ENCODE data around the gene CPSF4. TPM values are rescaled to one million over a fixed set of nuclear protein-coding genes. Genes with fewer than 3 reads are reported as not detected.

CPSF4 gene
- total RNA-seq, 1 donor, result 23.3 TPM

DNA sequence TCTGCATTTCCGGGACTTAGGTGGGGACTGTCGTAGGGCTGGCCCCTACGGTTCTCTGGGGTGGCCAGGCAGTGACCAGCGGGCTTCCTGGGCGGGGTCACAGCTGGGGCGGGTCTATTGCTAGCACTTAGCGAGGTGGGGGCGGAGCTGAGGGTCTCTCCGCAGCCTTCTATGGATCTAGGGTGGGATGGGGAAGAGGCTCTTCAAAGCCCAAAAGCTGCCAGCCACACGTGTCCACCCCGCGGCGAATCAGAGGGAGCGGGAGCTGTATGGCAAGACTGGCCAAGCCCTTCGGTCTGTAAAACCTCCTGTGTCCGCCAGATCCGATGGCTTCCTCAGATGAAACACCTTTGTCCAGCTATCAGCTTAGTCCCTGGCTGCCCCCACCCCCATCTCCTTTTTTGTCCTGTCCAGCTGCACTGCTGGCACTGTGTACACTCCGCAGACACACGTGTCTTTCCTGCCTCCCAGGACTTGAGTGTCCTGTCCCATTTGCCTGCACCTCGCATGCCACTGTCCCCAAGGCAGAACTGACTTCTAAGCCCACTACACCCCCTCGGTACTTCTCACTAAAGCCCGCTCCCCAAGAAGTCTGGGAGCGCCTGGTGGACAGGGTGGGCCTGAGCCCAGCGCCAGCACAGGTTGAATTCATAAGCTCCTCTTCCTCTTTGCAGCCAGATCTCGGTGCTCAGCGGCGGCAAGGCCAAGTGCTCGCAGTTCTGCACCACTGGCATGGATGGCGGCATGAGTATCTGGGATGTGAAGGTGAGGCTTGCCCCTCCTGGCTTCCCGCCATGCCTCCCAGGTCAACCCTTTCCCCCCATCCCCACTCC is 45.2 kb upstream of the CPSF4 start:
- TF ChIP-seq, protein P1, sequence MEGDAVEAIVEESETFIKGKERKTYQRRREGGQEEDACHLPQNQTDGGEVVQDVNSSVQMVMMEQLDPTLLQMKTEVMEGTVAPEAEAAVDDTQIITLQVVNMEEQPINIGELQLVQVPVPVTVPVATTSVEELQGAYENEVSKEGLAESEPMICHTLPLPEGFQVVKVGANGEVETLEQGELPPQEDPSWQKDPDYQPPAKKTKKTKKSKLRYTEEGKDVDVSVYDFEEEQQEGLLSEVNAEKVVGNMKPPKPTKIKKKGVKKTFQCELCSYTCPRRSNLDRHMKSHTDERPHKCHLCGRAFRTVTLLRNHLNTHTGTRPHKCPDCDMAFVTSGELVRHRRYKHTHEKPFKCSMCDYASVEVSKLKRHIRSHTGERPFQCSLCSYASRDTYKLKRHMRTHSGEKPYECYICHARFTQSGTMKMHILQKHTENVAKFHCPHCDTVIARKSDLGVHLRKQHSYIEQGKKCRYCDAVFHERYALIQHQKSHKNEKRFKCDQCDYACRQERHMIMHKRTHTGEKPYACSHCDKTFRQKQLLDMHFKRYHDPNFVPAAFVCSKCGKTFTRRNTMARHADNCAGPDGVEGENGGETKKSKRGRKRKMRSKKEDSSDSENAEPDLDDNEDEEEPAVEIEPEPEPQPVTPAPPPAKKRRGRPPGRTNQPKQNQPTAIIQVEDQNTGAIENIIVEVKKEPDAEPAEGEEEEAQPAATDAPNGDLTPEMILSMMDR (IDR thresholded peaks at IDR 0.05; ENCODE audit: insufficient read depth, low read length), result no peak

DNA sequence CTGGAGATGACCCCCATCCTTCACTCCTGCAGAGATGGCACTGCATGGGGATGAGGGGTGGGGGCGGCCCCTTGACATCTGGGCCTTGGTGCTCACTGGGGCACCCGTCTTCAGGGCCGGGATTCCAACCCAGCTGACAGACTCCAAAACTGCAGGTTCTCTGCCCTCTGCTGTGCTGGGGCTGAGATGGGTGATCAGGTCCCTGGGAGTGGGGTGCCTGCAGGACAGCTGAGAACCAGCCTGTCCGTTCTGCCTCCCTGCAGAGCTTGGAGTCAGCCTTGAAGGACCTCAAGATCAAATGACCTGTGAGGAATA is 44.6 kb upstream of the CPSF4 start:
- H3K4me3 ChIP-seq (ENCODE audit: low read depth, low read length), result no peak overlapping the region
- TF ChIP-seq, protein P1 (IDR thresholded peaks at IDR 0.05; ENCODE audit: insufficient read depth, low read length), result no peak
- DNase-seq (ENCODE audit: low read depth), result no peak

More for the DNA sequence above, 45.2 kb upstream of the CPSF4 start:
- DNase-seq (ENCODE audit: low read depth), result no peak
- no peak overlapping the region for H3K4me3 ChIP-seq (ENCODE audit: low read depth, low read length)

DNA sequence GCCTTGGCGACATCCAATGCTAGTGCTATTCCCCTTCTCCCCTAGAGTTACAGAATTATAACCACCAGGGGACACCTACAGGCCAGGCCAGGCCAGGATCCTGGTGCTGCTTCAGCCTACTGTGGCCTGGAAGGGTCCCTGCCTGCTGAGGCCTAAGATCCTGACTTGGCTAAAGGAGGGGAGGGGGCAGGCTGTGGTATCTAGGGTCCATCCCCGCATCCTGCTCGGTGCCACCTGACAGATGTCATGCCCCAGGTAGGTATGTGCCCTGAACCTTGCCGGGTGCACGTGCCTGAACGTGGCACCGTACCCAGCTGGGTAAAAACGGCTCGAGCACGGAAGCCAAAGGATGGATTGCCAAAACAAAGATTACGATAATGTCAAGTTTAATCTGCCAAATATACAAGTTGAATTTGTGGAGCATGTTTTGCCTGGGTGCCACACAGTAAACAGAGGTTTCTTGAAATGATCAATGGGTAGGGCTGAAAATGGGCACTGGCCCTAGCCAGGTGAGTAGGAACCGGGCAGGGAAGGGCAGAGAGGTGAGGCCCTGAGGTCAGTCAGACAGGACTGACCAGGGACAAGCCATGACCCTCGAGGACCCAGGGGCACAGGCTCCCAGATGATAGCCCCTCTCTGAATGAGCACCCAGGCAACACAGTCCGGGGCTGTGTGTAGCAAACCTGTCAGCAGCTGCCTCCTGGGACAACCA is 43.0 kb upstream of the CPSF4 start:
- no peak for DNase-seq (ENCODE audit: low read depth)
- TF ChIP-seq, protein P1 (IDR thresholded peaks at IDR 0.05; ENCODE audit: insufficient read depth, low read length), result no peak
- no peak overlapping the region for H3K4me3 ChIP-seq (ENCODE audit: low read depth, low read length)

DNA sequence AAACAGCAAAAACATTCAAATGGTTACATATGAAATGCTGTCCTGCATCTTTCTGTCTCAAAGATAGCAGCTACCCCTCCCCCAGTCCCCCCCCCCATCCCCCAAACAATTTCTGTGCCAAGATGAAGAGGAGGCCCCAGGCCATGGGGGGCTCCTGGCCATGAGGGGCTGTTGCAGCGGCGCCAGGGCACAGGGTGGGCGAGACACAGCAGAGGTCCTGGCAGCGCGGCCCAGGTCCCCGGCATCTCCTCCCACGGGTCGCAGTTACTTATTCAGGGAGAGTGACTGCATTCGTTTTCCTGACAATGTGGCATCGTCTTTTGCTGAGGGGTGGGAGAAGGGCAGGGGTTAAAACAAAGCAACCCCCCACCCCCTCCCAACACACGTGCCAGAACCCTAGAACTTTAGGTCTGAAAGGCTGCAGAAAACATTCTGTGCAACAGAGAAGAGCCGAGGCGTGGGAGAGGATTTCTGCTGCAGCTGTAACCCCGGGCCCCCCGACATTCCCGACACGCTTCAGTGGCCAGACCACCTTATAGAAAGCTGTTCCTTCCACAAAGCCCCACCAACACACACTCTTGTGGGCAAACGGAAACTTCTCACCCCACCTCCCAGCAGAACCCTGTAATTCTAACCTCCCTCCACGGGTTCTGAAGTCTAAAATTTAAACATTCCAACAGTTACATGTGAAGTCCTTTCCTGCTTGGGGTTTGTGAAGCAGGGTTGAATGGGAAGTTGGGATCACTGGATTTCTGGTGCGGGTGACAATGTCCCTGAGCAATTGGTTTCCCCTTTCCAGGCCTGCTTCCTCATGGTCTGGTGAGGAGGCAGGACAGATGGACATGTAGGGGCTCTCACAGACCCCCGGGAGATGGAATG is 42.1 kb upstream of the CPSF4 start:
- DNase-seq (ENCODE audit: low read depth), result no peak
- TF ChIP-seq, protein P1 (IDR thresholded peaks at IDR 0.05; ENCODE audit: insufficient read depth, low read length), result no peak
- no peak overlapping the region for H3K4me3 ChIP-seq (ENCODE audit: low read depth, low read length)

DNA sequence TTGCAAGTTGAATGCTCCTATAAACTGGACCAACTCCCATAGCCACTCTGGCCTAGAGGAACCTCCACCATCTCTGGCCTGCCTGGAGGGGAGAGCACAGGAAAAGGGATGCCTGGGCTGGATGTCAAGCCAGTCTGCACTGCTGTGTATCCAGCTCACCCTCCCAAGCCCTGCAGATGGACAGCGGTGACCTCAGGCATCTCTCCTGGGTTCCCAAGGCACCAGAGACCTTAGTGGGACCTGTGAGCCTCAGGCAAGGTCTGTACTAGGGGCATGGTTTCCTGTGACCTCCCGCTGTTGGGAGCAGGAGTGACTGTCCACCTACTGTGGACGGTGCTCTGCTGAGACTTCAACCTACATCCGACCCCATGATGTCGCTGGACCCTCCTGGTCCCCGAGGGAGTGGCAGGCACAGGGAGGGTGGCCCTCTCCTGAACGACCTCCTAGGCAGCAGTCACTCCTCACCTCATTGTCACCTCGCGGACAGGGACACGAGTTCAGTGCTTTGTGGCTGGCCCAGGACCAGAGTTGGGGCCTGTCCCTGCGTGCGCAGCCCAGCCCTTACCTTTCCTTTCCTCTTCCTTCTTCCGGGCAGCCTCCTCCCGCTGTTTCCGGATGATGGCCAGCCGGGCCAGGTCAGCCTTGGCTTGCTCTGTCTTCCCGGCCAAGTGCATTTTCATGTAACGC is 41.3 kb upstream of the CPSF4 start:
- DNase-seq (ENCODE audit: low read depth), result no peak
- TF ChIP-seq, protein P1 (IDR thresholded peaks at IDR 0.05; ENCODE audit: insufficient read depth, low read length), result no peak
- H3K4me3 ChIP-seq (ENCODE audit: low read depth, low read length), result no peak overlapping the region

DNA sequence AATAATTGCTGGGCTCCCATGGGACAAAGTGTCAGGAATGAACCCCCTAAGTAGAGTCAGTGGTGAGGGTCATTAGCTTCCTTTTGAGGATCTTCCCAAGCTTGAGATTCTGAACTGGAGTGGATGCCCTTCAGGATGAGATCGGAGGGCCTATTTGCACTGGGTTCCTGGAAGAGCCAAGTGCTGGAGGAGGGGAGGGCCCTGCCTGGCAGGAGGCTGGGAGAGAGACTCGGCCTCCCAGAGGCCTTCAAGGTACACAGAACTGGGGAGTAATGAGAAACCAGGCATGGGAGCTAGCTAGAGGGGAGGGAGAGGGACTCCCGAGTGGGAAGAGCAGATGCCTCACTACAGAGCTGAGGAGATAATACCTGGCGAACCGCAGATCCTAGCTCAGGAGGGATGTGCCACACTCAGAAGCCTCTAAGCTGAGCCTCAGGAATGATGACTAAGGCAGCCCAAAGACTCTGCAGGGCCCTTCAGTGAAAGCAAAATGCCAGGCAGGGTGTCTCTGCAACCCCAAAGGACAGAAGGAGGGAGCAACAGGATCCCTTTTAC is 39.8 kb upstream of the CPSF4 start:
- no peak for DNase-seq (ENCODE audit: low read depth)
- TF ChIP-seq, protein P1 (IDR thresholded peaks at IDR 0.05; ENCODE audit: insufficient read depth, low read length), result no peak
- no peak overlapping the region for H3K4me3 ChIP-seq (ENCODE audit: low read depth, low read length)
